ENCODE results near the gene NSRP1. TPM values are rescaled to one million over a fixed set of nuclear protein-coding genes. Genes with fewer than 3 reads are reported as not detected.

The NSRP1 gene
- total and polyA plus RNA-seq, 11 donors: 10.6 to 36.6 (median 25.1) TPM

- Histone ChIP-seq H3K27ac (no peak overlapping the region), H3K27me3 (peaks cover 0 to 4% (median 0%) of the 10 kb centered on the region in 9 donors), H3K4me1 (no peaks in the 10 kb centered on the region), H3K36me3 (no peaks in the 10 kb centered on the region), H3K4me3 (no peak overlapping the region), H3K9me3 (no peaks in the 10 kb centered on the region)
- WGBS, 4 donors: 85 to 96% (median 92%) methylated on average over 8 to 10 of the region's 10 CpGs
- intact Hi-C loops (cut with DNase I): no loop called here
- no peak for TF ChIP-seq CTCF (IDR thresholded peaks at IDR 0.05)
- TF ChIP-seq POLR2A (IDR thresholded peaks at IDR 0.05): no peak
- DNase-seq: no peak
- ATAC-seq: no peak
These were observed 104.7 kb downstream of the NSRP1 start for GRCh38 chr17:30221346-30221745.

- Histone ChIP-seq H3K27ac (no peak overlapping the region), H3K9me3 (no peaks in the 10 kb centered on the region), H3K27me3 (peaks cover 0 to 4% (median 0%) of the 10 kb centered on the region in 9 donors), H3K36me3 (no peaks in the 10 kb centered on the region), H3K4me1 (no peaks in the 10 kb centered on the region), H3K4me3 (no peak overlapping the region)
- DNase-seq (no peak), ATAC-seq (no peak)
- no peak for TF ChIP-seq CTCF (IDR thresholded peaks at IDR 0.05)
- TF ChIP-seq POLR2A (IDR thresholded peaks at IDR 0.05): no peak
- intact Hi-C loops (cut with DNase I): no loop called here
- WGBS, 4 donors: 81 to 86% (median 82%) methylated on average over 4 of the region's 4 CpGs
These were observed 105.6 kb downstream of the NSRP1 start for GRCh38 chr17:30222251-30222650.

GRCh38 chr17:30222721-30223175 is 106.1 kb downstream of the NSRP1 start:
- Histone ChIP-seq H3K9me3 (no peaks in the 10 kb centered on the region), H3K4me1 (no peaks in the 10 kb centered on the region), H3K27ac (no peak overlapping the region), H3K36me3 (no peaks in the 10 kb centered on the region), H3K27me3 (peaks cover 0 to 4% (median 0%) of the 10 kb centered on the region in 9 donors), H3K4me3 (no peak overlapping the region)
- ATAC-seq: no peak
- intact Hi-C loops (cut with DNase I): no loop called here
- no peak for DNase-seq
- TF ChIP-seq CTCF (IDR thresholded peaks at IDR 0.05) (no peak), POLR2A (IDR thresholded peaks at IDR 0.05) (no peak)
- 84 to 90% (median 87%) methylated on average over 13 of the region's 13 CpGs for WGBS, 4 donors

GRCh38 chr17:30224419-30224960 is 107.9 kb downstream of the NSRP1 start:
- Histone ChIP-seq H3K27me3 (peaks cover 0 to 4% (median 0%) of the 10 kb centered on the region in 9 donors), H3K36me3 (no peaks in the 10 kb centered on the region), H3K27ac (no peak overlapping the region), H3K4me1 (no peaks in the 10 kb centered on the region), H3K9me3 (no peaks in the 10 kb centered on the region), H3K4me3 (no peak overlapping the region)
- ATAC-seq (no peak), DNase-seq (no peak)
- WGBS, 4 donors: 67 to 80% (median 70%) methylated on average over 8 of the region's 8 CpGs
- intact Hi-C loops (cut with DNase I): no loop called here
- no peak for TF ChIP-seq CTCF (IDR thresholded peaks at IDR 0.05)
- no peak for TF ChIP-seq POLR2A (IDR thresholded peaks at IDR 0.05)
